ENCODE measurements around the gene ACADVL.

Gene ACADVL

DNA sequence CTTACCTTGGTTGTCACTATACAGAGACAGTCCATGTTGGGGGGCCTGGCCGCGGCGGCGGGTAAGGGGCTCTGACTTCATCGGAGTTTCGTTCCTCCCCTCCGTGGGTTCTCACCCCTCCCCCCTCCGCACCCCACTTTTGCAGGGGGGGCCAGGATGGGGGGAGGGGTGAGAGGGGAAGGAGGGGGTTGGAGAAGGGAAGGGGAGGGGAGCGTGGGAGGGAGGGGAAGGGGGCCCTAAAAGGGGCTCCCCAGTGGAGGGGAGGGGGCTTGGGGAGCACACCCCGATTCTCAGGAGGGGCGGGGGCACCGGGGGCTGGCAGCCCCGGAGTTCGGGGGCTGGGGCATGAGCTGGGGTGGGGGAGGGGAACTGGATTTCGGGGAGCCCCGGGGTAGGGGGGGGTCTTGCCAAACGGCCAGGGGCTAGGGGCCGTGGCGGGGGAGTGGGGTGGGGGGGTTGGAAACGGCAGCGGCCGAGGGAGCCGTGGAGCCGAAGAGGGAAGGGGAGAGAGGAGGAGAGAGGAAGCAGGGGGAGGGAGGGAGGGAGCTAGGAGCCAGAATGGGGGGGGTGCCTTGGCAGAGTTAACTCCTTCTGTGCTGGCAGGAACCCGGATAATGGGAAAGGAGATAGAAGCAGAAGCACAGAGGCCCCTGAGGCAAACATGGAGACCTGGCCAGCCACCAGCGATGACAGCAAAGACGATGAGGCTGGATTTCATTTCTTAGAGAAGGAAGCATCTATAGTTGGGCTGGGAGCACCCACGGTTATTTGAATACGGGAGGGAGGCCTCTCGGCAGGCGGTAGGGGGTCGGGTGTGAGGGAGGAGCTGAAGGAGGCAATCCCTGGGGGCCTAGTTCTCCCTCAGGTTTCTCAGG, 2.4 kb upstream of the ACADVL start:
- DNase-seq (ENCODE audit: low spot score), result peak; percentile 74

DNA sequence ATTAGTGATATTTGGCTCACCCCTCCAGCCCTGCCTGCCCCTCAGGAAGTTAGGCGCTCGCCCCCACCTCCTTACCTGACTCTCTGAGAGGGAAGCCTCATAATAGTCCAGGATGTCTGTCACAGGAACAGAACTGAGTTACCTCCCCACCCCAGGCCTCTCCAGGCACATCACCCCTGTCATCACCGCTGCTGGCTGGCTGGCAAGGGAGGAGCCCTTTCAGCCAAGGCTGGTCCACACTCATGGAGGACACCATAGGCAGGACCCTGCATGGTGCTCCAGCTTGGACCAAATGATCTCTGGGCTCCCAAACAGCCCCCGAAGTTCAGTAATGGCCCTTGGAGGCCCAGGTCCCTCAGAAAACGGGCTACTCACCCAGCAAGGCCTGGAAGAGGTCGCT, 1.6 kb upstream of the ACADVL start:
- no peak for DNase-seq (ENCODE audit: low spot score)

DNA sequence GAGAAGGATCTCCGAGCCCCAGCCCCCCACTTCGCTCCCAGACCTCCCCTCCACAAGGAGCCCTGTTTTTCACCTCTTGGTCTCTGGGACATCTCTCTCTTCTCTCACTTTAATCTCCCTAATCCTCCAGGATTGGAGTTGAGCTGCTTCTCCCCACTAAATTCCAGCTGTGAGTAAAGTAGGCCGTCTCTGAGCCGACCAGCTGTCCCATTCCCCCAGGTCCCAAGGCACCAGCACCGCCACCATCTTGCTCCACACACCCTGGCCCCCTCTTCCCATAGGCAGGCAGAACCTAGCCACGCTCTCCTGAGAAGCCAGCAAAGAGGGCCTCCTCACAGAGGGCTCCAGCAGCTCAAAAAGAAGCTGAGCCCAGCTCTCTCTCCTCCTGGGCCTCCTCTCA, 980 bp upstream of the ACADVL start:
- no peak for DNase-seq (ENCODE audit: low spot score)

DNA sequence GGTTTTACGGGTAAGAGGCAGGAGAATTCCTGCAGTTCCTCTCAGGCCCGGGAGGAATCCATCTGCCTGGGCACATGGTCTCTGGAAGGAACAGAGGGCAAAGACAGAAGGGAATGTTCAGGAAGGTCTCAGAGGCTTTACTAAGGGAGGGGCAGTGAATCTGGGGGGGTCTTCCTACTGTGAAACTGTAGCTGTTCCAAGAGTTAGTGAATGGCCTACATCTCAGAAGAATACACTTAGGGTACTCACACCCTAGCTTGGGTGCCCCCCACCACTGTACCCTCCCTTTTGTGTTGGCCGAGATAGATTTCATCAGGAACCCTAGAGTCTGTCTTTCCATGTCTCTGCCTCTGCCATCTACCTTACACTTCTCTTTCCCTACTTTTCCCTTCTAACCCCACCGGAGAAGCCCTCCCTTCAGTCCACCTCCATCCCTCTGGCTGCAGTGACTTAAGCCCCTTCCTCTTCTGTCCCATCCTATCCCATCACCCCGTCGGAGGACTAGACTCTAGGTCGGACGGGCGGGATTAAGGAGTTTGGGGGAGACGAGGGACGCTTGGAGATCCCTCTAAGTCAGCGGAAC, 418 bp upstream of the ACADVL start:
- DNase-seq (ENCODE audit: low spot score), result no peak

DNA sequence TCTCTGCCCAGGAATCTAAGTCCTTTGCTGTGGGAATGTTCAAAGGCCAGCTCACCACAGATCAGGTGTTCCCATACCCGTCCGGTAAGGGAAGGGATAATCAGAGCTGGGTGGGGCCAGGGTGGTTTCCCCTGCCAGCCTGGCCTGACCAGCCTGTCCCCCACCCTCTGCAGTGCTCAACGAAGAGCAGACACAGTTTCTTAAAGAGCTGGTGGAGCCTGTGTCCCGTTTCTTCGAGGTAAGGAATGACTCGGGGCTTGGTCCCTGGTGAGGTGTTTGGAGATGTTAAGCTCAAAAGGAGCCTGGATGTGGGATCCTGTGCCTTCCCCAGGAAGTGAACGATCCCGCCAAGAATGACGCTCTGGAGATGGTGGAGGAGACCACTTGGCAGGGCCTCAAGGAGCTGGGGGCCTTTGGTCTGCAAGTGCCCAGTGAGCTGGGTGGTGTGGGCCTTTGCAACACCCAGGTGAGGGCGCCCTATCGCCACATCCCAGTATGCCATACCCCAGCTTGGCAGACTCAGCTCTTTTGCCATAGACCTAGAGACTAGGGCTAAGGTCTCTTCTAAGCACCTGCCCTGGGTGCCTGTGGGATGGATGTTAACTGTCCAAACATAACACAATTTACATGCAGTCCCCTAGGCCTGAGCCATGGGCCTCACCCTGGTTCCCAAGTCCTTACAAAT, 997 bp downstream of the ACADVL start:
- DNase-seq (ENCODE audit: low spot score), result no peak

DNA sequence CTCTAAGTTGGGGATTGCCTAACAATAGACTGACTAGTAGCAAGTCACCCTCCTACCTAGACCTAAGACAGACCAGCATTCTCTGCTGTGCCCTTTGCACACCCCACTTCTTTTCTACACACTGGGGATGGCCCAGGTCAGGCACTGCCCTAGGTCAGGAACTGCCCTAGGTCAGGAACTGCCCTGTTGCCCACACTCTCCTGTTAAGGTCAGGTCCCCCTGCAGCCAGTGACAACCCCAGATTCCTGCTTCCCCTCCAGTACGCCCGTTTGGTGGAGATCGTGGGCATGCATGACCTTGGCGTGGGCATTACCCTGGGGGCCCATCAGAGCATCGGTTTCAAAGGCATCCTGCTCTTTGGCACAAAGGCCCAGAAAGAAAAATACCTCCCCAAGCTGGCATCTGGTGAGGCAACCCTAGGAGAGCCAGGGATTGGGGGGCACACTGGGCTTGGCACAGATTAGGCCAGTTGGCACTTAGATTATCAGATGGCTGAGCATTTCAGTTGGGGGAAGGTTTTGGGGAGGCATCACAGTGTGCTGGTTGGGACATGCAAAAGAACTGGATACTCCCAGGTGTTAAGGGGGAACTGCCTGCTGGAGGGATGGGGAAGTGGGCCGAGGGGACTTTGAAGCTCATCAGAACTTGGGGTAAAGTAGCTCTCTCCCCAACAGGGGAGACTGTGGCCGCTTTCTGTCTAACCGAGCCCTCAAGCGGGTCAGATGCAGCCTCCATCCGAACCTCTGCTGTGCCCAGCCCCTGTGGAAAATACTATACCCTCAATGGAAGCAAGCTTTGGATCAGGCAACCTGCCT, 1.7 kb downstream of the ACADVL start:
- no peak for DNase-seq (ENCODE audit: low spot score)

DNA sequence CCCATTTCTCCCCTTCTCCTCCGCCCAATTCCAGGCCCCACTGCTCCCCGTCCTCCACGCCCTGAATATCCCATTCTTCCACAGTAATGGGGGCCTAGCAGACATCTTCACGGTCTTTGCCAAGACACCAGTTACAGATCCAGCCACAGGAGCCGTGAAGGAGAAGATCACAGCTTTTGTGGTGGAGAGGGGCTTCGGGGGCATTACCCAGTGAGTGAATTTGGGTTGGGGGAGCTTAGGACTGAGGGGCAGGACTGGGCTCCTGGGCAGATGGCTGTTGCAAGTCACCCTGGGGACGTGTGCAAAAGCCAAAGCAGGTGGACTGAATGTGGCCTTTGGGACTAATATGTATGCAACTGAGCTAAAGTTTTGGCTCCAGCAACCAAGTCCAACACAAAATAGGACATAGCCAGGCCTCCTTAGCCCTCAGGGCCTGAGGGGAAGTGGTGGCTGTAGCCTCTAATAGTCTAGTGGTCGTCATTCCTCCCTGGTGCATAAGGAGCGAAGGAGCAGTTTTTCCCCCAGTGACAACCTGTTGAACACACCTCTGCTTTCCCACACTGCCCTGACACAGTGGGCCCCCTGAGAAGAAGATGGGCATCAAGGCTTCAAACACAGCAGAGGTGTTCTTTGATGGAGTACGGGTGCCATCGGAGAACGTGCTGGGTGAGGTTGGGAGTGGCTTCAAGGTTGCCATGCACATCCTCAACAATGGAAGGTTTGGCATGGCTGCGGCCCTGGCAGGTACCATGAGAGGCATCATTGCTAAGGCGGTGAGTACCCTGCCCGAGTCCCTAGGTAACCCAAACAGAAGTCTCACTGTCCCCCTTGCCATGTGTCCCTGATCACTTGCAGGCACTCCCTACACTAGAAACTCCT, 2.6 kb downstream of the ACADVL start:
- no peak for DNase-seq (ENCODE audit: low spot score)

DNA sequence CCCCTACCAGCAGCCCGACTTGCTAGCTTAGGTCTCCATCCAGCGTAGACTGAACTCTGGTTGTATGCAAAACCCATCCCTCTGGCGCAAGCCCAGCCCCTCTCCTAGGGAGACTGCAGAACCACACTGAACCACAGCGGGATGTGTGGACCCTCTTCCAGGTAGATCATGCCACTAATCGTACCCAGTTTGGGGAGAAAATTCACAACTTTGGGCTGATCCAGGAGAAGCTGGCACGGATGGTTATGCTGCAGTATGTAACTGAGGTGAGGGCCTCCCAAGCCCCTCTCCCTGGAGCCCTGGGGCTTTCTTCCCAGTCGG, 3.2 kb downstream of the ACADVL start:
- DNase-seq (ENCODE audit: low spot score), result no peak

DNA sequence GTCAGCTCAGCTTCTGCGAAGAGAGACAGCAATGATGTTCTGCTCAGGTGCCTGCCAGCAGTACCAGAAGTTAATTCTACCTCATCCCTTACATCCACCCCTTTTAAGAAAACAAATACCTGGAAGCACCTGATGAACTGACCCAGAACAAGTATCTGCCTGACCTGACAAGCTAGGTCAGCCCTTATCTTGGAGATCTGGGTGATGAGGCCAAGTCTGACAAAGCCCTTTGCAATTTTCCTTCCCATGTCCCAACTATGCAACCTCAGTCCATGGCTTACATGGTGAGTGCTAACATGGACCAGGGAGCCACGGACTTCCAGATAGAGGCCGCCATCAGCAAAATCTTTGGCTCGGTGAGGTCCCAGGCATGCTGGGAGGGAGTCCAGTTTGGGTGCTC, 3.6 kb downstream of the ACADVL start:
- no peak for DNase-seq (ENCODE audit: low spot score)

DNA sequence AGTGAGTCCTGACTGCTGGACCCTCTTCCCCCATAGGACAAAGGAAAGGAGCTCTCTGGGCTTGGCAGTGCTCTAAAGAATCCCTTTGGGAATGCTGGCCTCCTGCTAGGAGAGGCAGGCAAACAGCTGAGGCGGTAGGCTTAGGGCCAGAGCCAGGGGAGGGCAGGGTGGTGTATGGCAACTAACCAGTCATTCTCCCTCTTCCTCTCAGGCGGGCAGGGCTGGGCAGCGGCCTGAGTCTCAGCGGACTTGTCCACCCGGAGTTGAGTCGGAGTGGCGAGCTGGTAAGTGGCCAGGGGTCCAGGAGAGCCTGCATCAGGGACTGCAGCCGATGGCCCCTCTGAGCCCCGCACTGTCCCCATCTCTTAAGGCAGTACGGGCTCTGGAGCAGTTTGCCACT, 4.4 kb downstream of the ACADVL start:
- no peak for DNase-seq (ENCODE audit: low spot score)

DNA sequence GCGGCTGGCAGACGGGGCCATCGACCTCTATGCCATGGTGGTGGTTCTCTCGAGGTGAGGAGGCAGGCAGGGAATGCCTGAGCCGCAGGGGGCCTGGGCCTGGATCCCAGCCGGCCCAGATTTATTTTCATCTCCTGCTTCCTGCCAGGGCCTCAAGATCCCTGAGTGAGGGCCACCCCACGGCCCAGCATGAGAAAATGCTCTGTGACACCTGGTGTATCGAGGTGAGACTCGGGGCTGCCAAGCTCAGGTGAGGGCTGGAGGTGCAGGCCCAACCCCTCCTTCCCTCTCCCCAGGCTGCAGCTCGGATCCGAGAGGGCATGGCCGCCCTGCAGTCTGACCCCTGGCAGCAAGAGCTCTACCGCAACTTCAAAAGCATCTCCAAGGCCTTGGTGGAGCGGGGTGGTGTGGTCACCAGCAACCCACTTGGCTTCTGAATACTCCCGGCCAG, 4.9 kb downstream of the ACADVL start:
- no peak for DNase-seq (ENCODE audit: low spot score)

DNA sequence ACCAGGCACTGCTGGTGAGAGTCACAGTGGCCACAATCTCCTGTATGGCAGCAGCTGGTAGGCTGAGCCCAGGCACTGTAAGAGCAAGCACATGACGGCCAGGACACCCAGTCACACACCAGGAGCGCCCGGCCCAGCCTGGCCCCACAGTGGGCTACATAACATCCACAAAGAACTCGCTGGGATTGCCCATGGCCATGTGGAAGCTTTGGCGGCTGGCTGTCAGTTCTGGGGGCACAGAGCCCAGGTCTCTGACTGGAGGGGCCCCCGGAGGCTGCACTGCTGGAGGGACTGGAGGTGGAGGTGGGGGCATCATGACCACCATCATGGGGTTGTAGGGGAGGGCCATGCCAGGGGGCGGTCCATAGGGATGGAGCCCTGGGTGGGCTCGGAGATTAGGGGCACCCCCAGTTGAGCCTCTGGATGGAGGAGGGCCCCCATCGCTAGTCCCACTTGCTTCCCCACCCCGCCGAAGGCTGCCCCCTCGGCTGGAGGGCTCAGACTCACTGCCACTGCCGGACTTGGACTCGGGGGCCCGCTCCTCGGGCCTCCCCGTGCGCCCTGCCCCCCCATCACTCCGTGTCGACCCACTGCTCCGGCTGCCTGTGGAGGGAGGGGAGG, 6.1 kb downstream of the ACADVL start:
- no peak for DNase-seq (ENCODE audit: low spot score)

DNA sequence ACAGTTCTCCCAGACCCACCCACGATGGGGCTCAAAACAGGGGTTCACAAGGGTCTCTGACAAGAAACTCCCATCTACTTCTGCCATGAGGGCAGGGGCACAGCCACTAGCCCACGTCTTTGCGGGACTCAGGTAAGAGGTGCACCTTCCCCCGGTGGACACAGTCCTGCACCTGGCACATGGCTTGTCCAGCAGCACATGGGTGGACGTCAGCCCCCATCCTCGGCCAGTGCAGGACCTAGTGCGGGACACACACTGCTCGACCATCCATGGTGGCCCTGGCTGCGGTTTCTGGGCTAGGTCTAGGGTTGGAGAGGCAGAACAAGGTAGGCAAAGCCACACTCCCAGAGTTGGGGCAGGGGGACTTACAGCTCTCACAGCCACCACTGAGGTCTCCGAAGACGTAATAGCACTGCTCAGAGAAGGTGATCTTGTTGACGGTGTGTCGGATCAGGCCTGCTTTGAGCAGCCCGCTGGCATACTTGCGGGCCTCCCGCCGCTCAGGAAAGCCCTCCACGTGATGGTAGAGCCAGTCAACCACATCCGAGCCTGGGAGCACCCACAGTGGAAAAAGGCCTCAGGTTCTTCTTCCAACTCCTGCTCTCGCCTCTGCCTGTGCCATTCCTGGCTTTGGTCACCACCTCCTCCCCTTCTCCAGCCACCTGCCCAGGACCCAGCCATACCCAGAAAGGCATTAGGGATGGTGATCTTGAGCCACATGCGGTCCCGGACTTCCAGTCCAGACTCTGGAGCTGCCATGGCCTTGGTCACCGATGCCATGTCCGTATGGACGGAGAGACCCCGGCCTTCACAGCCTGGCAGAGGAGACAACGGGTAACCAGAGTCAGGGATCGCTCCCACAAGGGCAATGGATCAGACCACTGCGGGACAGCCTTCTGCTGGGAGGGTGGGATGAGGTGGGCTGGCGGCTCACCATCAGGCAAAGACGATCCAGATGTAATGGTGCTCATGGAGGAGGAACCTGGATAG, 7.3 kb downstream of the ACADVL start:
- no peak for DNase-seq (ENCODE audit: low spot score)

DNA sequence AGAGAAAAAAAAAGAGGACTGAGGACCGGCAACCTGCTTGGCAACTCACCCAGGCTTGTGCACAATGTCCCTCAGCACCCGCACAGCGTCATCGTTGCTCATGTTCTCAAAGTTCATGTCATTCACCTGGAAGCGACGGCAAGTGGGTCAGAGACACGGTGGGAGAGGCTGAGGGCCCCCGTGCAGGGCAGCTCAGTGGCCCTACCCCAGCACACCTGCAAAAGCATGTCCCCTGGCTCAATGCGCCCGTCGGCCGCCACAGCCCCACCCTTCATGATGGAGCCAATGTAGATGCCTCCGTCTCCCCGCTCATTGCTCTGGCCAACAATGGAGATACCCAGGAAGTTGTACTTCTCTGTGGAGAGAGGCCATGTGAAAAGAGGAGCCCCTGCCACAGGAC, 9.2 kb downstream of the ACADVL start:
- DNase-seq (ENCODE audit: low spot score), result no peak

DNA sequence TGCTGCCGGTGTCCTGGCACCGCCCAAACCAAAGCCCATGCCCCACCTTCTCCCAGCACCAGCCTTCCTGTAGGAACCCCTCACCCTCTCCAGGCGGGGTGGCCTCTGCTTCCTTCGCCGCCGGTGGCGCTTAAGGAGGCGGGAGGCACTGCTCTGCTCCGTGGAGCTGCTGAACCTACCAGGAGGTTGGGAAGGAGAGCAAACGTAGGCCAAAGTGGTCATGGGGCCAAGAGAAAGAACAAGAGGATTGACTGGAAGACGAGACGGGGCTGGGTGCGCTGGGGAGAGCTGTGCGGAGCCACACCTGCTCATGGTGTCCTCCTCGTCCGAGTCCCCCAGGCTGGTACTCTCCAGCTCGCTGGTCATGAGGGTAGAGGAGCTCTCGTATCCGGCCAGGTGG, 9.8 kb downstream of the ACADVL start:
- DNase-seq (ENCODE audit: low spot score), result no peak

DNA sequence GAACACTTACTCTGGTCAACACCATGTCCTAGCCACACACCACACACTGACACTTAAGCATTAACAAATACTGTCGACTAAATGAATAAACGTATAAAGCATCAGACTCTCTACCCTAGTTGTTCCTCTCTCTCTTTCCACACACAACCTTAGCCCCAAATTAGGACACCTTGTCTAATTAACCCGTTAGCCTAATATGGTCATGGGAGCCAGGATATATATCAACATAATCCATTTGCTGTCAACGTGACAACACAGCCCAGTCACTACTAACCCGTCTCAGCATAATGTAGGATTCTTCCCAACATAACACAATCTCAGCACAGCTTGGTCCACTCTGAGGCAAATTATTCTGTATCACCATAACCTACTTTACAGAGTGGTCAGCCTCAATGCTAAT, 12.4 kb downstream of the ACADVL start:
- DNase-seq (ENCODE audit: low spot score), result no peak

DNA sequence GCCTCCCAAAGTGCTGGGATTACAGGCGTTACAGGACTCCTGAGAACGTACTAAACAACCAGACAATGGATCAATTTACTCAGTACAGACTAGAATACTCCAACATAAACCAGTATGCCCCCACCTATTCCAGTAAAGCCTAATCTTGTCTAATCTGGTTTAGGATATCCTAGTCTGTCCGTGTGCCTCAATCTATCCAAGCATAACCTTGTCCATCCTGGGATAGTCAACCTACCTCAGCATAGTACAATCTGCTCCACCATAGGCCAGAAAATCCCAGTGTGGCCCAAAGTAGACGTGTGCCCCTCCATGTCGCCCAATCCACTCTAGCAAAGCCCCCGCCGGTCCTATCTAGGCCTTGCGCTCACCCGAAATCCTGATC, 14.0 kb downstream of the ACADVL start:
- DNase-seq (ENCODE audit: low spot score), result no peak

DNA sequence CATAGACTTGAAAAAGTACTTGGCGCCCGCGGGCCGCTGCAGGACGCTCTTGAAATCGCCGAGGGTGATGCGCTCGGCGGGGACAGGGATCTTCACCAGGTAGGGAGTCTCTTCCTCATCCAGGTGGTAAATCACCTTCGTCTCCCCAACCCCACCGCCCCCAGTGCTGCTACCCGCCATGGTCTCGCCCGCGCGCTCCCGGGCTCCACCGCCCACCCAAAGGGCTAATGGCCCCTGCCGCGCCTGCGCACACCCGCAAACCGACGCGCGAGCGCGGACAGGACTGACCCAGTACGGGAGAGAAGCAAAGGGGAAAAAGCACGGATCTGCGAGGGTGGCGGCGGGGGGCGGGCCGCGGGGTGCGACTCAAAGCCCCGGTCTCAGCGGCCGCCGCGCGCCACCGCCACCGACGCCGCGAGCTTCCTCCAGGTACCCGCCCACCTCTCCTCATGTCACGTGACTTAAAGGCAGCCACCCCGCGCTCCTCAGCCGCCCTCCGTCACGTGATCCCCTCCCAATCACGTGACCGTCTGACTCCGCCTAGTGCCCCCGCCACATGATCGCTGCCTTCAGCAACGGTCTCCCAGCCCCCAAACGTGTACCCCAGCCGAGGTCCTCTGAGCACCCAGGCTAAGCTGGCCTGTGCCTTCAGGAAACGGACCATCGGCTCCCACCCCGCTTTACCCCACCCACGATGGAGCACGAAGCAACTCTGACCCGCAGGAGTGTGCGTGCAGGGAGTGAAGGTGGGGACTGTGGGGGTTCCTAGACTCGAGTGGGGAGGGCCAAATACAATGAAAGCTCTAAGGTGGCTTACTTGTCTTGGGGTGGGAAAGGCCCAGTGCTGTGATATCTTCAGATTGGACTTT, 14.6 kb downstream of the ACADVL start, which contains the start of gene DVL2:
Gene DVL2 (minus strand): TSS at position 435 of the 869 bp plus-strand sequence. CDS start 255 bp downstream, at position 180.
- peak; percentile 98 for DNase-seq (ENCODE audit: low spot score)

Data from Ammon's horn (tissue), 1 donor.